Naive thymus-derived CD4-positive, alpha-beta T cell (primary cell): Measurements from ENCODE around the gene PALLD. TPM values are rescaled to one million over a fixed set of nuclear protein-coding genes. Genes with fewer than 3 reads are reported as not detected.

Source experiments
- ATAC-seq: fragments of 150-1000 bp; cut with Tn5 transposase; 2 replicates; pipeline ENCODE4 v1.10.0; 2021; ENCODE audit warnings: mild to moderate bottlenecking, moderate library complexity
- CTCF ChIA-PET: fragments of 350-600 bp; sonication (Branson Sonifier 250); formaldehyde crosslinking; loops from one replicate; lab custom pipeline; 2021; ENCODE audit warnings: antibody characterized with exemption; lab: Charles Lee
- POLR2A ChIA-PET: fragments of 350-600 bp; sonication (Branson Sonifier 250); formaldehyde crosslinking; loops from one replicate; lab custom pipeline; 2021; ENCODE audit warnings: antibody characterized with exemption, inconsistent platforms; lab: Charles Lee
- DNase-seq, 9 donors: peaks; one replicate each; pipeline versions ENCODE4 v3.0.0 to v3.0.0-alpha.2; 2020 to 2022; ENCODE audit warnings: mixed read lengths in 1 of 9
- H3K27ac ChIP-seq: one replicate; pipeline ENCODE4 v1.7.0; 2013; ENCODE audit warnings: mild to moderate bottlenecking, low read depth, low read length, moderate library complexity
- H3K27me3 ChIP-seq, 2 donors: one replicate each; pipeline ENCODE4 v1.7.0; 2013; ENCODE audit warnings: low read length in 2 of 2, mild to moderate bottlenecking in 2 of 2, moderate library complexity in 2 of 2; ENCODE audit not compliant: control insufficient read depth in 2 of 2, insufficient read depth in 2 of 2
- H3K36me3 ChIP-seq, 3 experiments: 1 replicate in 2 of 3; 2 replicates in 1 of 3; pipeline ENCODE4 v1.7.0; 2013; ENCODE audit warnings: low read length in 3 of 3, mild to moderate bottlenecking in 3 of 3, moderate library complexity in 1 of 3; ENCODE audit not compliant: insufficient read depth in 3 of 3, control insufficient read depth in 2 of 3
- H3K4me1 ChIP-seq, 2 donors: one replicate each; pipeline ENCODE4 v1.7.0; 2013; ENCODE audit warnings: low read length in 2 of 2, mild to moderate bottlenecking in 2 of 2, moderate library complexity in 1 of 2; ENCODE audit not compliant: control insufficient read depth in 2 of 2, insufficient read depth in 2 of 2
- H3K4me3 ChIP-seq: 2 replicates; pipeline ENCODE4 v1.7.0; 2013; ENCODE audit warnings: mild to moderate bottlenecking, low read length
- H3K9me3 ChIP-seq, 3 experiments: 1 replicate in 2 of 3; 2 replicates in 1 of 3; pipeline ENCODE4 v1.7.0; 2013; ENCODE audit warnings: low read length in 3 of 3; ENCODE audit not compliant: control insufficient read depth in 2 of 3
- H3K27ac Mint-ChIP-seq, 9 donors: one replicate each; pipeline ENCODE4 v1.8.0; 2020 to 2022; ENCODE audit warnings: mixed read lengths in 9 of 9, mild to moderate bottlenecking in 8 of 9, moderate library complexity in 5 of 9, inconsistent platforms in 2 of 9
- H3K27me3 Mint-ChIP-seq, 5 donors: one replicate each; pipeline ENCODE4 v1.8.0; 2021 to 2022; ENCODE audit warnings: mixed read lengths in 5 of 5, mild to moderate bottlenecking in 1 of 5
- H3K36me3 Mint-ChIP-seq, 5 donors: one replicate each; pipeline ENCODE4 v1.8.0; 2020 to 2022; ENCODE audit warnings: mixed read lengths in 5 of 5, mild to moderate bottlenecking in 3 of 5, inconsistent platforms in 1 of 5
- H3K4me1 Mint-ChIP-seq, 7 donors: one replicate each; pipeline ENCODE4 v1.8.0; 2020 to 2022; ENCODE audit warnings: mixed read lengths in 7 of 7, mild to moderate bottlenecking in 3 of 7, inconsistent platforms in 1 of 7
- H3K4me3 Mint-ChIP-seq, 10 donors: one replicate each; pipeline ENCODE4 v1.8.0; 2020 to 2022; ENCODE audit warnings: mild to moderate bottlenecking in 10 of 10, mixed read lengths in 10 of 10, moderate library complexity in 6 of 10, inconsistent platforms in 2 of 10
- H3K9me3 Mint-ChIP-seq, 11 donors: one replicate each; pipeline ENCODE4 v1.8.0; 2020 to 2022; ENCODE audit warnings: mixed read lengths in 11 of 11, mild to moderate bottlenecking in 4 of 11, inconsistent platforms in 1 of 11, moderate library complexity in 1 of 11
- intact Hi-C, 2 donors: fragments of 100-400 bp; cut with micrococcal nuclease; formaldehyde crosslinking; loops; one replicate each; pipeline ENCODE4 v1.15.1; 2023
- polyA plus RNA-seq, 2 donors: library from polyadenylated mRNA; unstranded; fragments of 300-500 nt; fragmentation: Illumina TruSeq; gene quantifications; one replicate each; pipeline ENCODE4 v1.2.3, GENCODE V29; 2021
- total RNA-seq, 6 experiments: library from RNA in 5 of 6; stranded (reverse) in 5 of 6; gene quantifications; 1 replicate in 5 of 6; 2 replicates in 1 of 6; pipeline ENCODE4 v1.2.3 and lab custom pipeline; 2021 to 2026

The PALLD gene
- total and polyA plus RNA-seq, 7 experiments from 2014 or later: 0.51 to 11.9 (median 0.76) TPM

GRCh38 chr4:168487282-168488035, 9.4 kb upstream of the PALLD start:
- Histone ChIP-seq H3K9me3 (no peaks in the 10 kb centered on the region), H3K27ac (no peak overlapping the region), H3K4me1 (peaks cover 0 to 13% of the 10 kb centered on the region in 2 donors), H3K27me3 (no peaks in the 10 kb centered on the region), H3K4me3 (no peak overlapping the region), H3K36me3 (no peaks in the 10 kb centered on the region)
- ChIA-PET CTCF (interaction anchor here (0.7 kb wide), 2 partner anchors 23 to 35 kb away, joined by 3 to 4 read pairs; no protein-coding TSS in a partner anchor), POLR2A (interaction anchor here (0.6 kb wide), 1 partner anchor 17 kb away, joined by 3 read pairs; no protein-coding TSS in a partner anchor)
- Mint-ChIP-seq H3K27ac (no peak overlapping the region), H3K9me3 (no peaks in the 10 kb centered on the region), H3K36me3 (peaks cover 0 to 7% (median 4%) of the 10 kb centered on the region in 5 donors), H3K4me3 (no peak overlapping the region), H3K4me1 (peaks cover 13 to 33% (median 24%) of the 10 kb centered on the region in 7 donors), H3K27me3 (peaks cover 0 to 7% (median 5%) of the 10 kb centered on the region in 5 donors)
- intact Hi-C loops: no loop called here
- ATAC-seq (no peak), DNase-seq (no peak)

- Mint-ChIP-seq H3K4me3 (no peak overlapping the region), H3K4me1 (peaks cover 4 to 20% (median 10%) of the 10 kb centered on the region in 7 donors), H3K9me3 (peaks cover 0 to 3% (median 0%) of the 10 kb centered on the region in 11 donors), H3K27ac (no peak overlapping the region), H3K27me3 (peaks cover 0 to 17% (median 11%) of the 10 kb centered on the region in 5 donors), H3K36me3 (peaks cover 0 to 7% (median 4%) of the 10 kb centered on the region in 5 donors)
- CTCF ChIA-PET: no interaction called here
- no peaks in the 10 kb centered on the region for H3K36me3 ChIP-seq
- H3K27me3 ChIP-seq: no peaks in the 10 kb centered on the region
- DNase-seq: no peak
- POLR2A ChIA-PET: no interaction called here
- ATAC-seq: no peak
- no peak overlapping the region for H3K27ac ChIP-seq
- no peaks in the 10 kb centered on the region for H3K4me1 ChIP-seq
- intact Hi-C loops: no loop called here
- no peaks in the 10 kb centered on the region for H3K9me3 ChIP-seq
- no peak overlapping the region for H3K4me3 ChIP-seq
Measured at GRCh38 chr4:168488869-168489274, 8.0 kb upstream of the PALLD start.

- Histone ChIP-seq H3K36me3 (no peaks in the 10 kb centered on the region), H3K4me3 (no peak overlapping the region), H3K4me1 (no peaks in the 10 kb centered on the region), H3K9me3 (no peaks in the 10 kb centered on the region), H3K27me3 (no peaks in the 10 kb centered on the region), H3K27ac (no peak overlapping the region)
- Mint-ChIP-seq H3K27ac (no peak overlapping the region), H3K36me3 (peaks cover 0 to 5% (median 3%) of the 10 kb centered on the region in 5 donors), H3K9me3 (peaks cover 0 to 3% (median 0%) of the 10 kb centered on the region in 11 donors), H3K4me1 (peaks cover 0 to 14% (median 3%) of the 10 kb centered on the region in 7 donors), H3K27me3 (peaks cover 0 to 20% (median 12%) of the 10 kb centered on the region in 5 donors), H3K4me3 (no peak overlapping the region)
- POLR2A ChIA-PET: no interaction called here
- intact Hi-C loops: no loop called here
- no peak for DNase-seq
- CTCF ChIA-PET: interaction anchor here (0.6 kb wide), 1 partner anchor 19 kb away, joined by 5 read pairs; no protein-coding TSS in a partner anchor
- no peak for ATAC-seq
Measured at GRCh38 chr4:168489616-168490015, 7.2 kb upstream of the PALLD start.

- H3K4me1 ChIP-seq: no peaks in the 10 kb centered on the region
- no peak overlapping the region for H3K27ac ChIP-seq
- Mint-ChIP-seq H3K9me3 (peaks cover 0 to 3% (median 0%) of the 10 kb centered on the region in 11 donors), H3K4me1 (peaks cover 0 to 14% (median 0%) of the 10 kb centered on the region in 7 donors), H3K4me3 (no peak overlapping the region), H3K36me3 (peaks cover 0 to 4% (median 0%) of the 10 kb centered on the region in 5 donors), H3K27ac (no peak overlapping the region), H3K27me3 (peaks cover 0 to 26% (median 15%) of the 10 kb centered on the region in 5 donors)
- no peaks in the 10 kb centered on the region for H3K9me3 ChIP-seq
- ATAC-seq (no peak), DNase-seq (no peak)
- H3K4me3 ChIP-seq: no peak overlapping the region
- POLR2A ChIA-PET: no interaction called here
- no peaks in the 10 kb centered on the region for H3K27me3 ChIP-seq
- CTCF ChIA-PET: no interaction called here
- no peaks in the 10 kb centered on the region for H3K36me3 ChIP-seq
- intact Hi-C loops: no loop called here
Measured at GRCh38 chr4:168490711-168491110, 6.1 kb upstream of the PALLD start.

- ChIA-PET POLR2A (interaction anchor here (1.2 kb wide), 1 partner anchor 11 kb away, joined by 3 read pairs; the partner anchor contains the start of gene DDX60L), CTCF (no interaction called here)
- peaks cover 0 to 31% (median 15%) of the 10 kb centered on the region in 5 donors for H3K27me3 Mint-ChIP-seq
- Histone ChIP-seq H3K9me3 (no peaks in the 10 kb centered on the region), H3K4me3 (no peak overlapping the region), H3K36me3 (no peaks in the 10 kb centered on the region), H3K27me3 (no peaks in the 10 kb centered on the region), H3K27ac (no peak overlapping the region), H3K4me1 (no peaks in the 10 kb centered on the region)
- H3K9me3 Mint-ChIP-seq: peaks cover 0 to 3% (median 0%) of the 10 kb centered on the region in 11 donors
- H3K4me3 Mint-ChIP-seq: no peak overlapping the region
- intact Hi-C loops: no loop called here
- H3K27ac Mint-ChIP-seq: no peak overlapping the region
- H3K4me1 Mint-ChIP-seq: peaks cover 0 to 14% (median 0%) of the 10 kb centered on the region in 7 donors
- ATAC-seq (no peak), DNase-seq (no peak)
- H3K36me3 Mint-ChIP-seq: peaks cover 0 to 4% (median 0%) of the 10 kb centered on the region in 5 donors
Measured at GRCh38 chr4:168491563-168491962, 5.3 kb upstream of the PALLD start.

- Mint-ChIP-seq H3K27me3 (peaks cover 1 to 51% (median 6%) of the 10 kb centered on the region in 5 donors), H3K27ac (no peak overlapping the region), H3K4me3 (no peak overlapping the region), H3K4me1 (peaks cover 0 to 12% (median 10%) of the 10 kb centered on the region in 7 donors), H3K36me3 (peaks cover 0 to under 1% (median 0%) of the 10 kb centered on the region in 5 donors), H3K9me3 (peaks cover 0 to under 1% (median 0%) of the 10 kb centered on the region in 11 donors)
- Histone ChIP-seq H3K4me1 (no peaks in the 10 kb centered on the region), H3K9me3 (no peaks in the 10 kb centered on the region), H3K36me3 (no peaks in the 10 kb centered on the region), H3K4me3 (no peak overlapping the region), H3K27me3 (no peaks in the 10 kb centered on the region), H3K27ac (no peak overlapping the region)
- POLR2A ChIA-PET: interaction anchor here (1.3 kb wide), 1 partner anchor 19 kb away, joined by 3 read pairs; the partner anchor contains the start of gene DDX60L
- DNase-seq: no peak
- CTCF ChIA-PET: interaction anchor here (1.1 kb wide), 1 partner anchor 16 kb away, joined by 3 read pairs; no protein-coding TSS in a partner anchor
- ATAC-seq: no peak
- intact Hi-C loops: no loop called here
Measured at GRCh38 chr4:168498251-168498650, 1.4 kb downstream of the PALLD start.
